HG03521 (cell line): ENCODE measurements around the gene KRTAP16-1.
"Not testable (repeated sequence)": the region's sequence is repeated elsewhere in the genome, so short reads cannot be mapped to it uniquely, and the experiment has no call there.

ENCODE experiments used
- ATAC-seq: cut with Tn5 transposase; IDR thresholded peaks from one replicate; pipeline ENCODE4 v1.9.1; 2021; ENCODE audit warnings: mild to moderate bottlenecking, moderate library complexity; ENCODE audit not compliant: unreplicated experiment

KRTAP16-1 gene

GRCh38 chr17:41308918-41309359 lies at the start of gene KRTAP16-1:
KRTAP16-1 (minus strand) TSS chr17:41309309; CDS start chr17:41309253, 56 bp downstream.
- ATAC-seq = no peak

GRCh38 chr17:41354536-41354935 lies 45.4 kb upstream of the KRTAP16-1 start:
- ATAC-seq = no peak

GRCh38 chr17:41352597-41353366 lies 43.7 kb upstream of the KRTAP16-1 start:
- no peak for ATAC-seq

- ATAC-seq = no peak
These were observed 42.1 kb upstream of the KRTAP16-1 start for GRCh38 chr17:41351177-41351576.

- ATAC-seq = not testable (repeated sequence)
These were observed 41.3 kb upstream of the KRTAP16-1 start, which contains the start of gene KRT33A for GRCh38 chr17:41350381-41350878. KRT33A (minus strand) TSS chr17:41350828; CDS start chr17:41350767, 61 bp downstream.

GRCh38 chr17:41347869-41348760 lies 39.0 kb upstream of the KRTAP16-1 start:
- no peak for ATAC-seq

GRCh38 chr17:41346421-41346820 lies 37.3 kb upstream of the KRTAP16-1 start:
- not testable (repeated sequence) for ATAC-seq

GRCh38 chr17:41345992-41346391 lies 36.9 kb upstream of the KRTAP16-1 start:
- no peak for ATAC-seq

GRCh38 chr17:41343029-41343428 lies 33.9 kb upstream of the KRTAP16-1 start:
- no peak for ATAC-seq

GRCh38 chr17:41340934-41341861 lies 32.1 kb upstream of the KRTAP16-1 start:
- ATAC-seq = no peak

- ATAC-seq = no peak
These were observed 31.4 kb upstream of the KRTAP16-1 start for GRCh38 chr17:41340494-41340893.

GRCh38 chr17:41339571-41340172 lies 30.6 kb upstream of the KRTAP16-1 start:
- ATAC-seq = no peak

- no peak for ATAC-seq
These were observed 29.9 kb upstream of the KRTAP16-1 start for GRCh38 chr17:41338961-41339485.

GRCh38 chr17:41335747-41336146 lies 26.6 kb upstream of the KRTAP16-1 start:
- no peak for ATAC-seq

GRCh38 chr17:41334385-41335305 lies 25.5 kb upstream of the KRTAP16-1 start:
- no peak for ATAC-seq

- ATAC-seq = no peak
These were observed 24.7 kb upstream of the KRTAP16-1 start for GRCh38 chr17:41333836-41334235.

- no peak for ATAC-seq
These were observed 24.0 kb upstream of the KRTAP16-1 start for GRCh38 chr17:41333098-41333497.

- no peak for ATAC-seq
These were observed 23.1 kb upstream of the KRTAP16-1 start for GRCh38 chr17:41332239-41332638.

- ATAC-seq = no peak
These were observed 22.5 kb upstream of the KRTAP16-1 start for GRCh38 chr17:41331606-41332005.
